Right kidney (tissue), 1 donor: ENCODE results near the gene NUB1.

Experiments used
- DNase-seq: peaks from one replicate; pipeline ENCODE4 v3.0.0-alpha.2; 2016

Gene NUB1

GRCh38 chr7:151405588-151405987, 64.0 kb downstream of the NUB1 start:
- DNase-seq: no peak

GRCh38 chr7:151406051-151406875, 64.7 kb downstream of the NUB1 start:
- DNase-seq: no peak

- DNase-seq: no peak
Measured at GRCh38 chr7:151406886-151407583, 65.4 kb downstream of the NUB1 start.

- no peak for DNase-seq
Measured at GRCh38 chr7:151408498-151408838, 66.9 kb downstream of the NUB1 start.

GRCh38 chr7:151408839-151409666, 67.4 kb downstream of the NUB1 start:
- peak; percentile 79 for DNase-seq

GRCh38 chr7:151409667-151410404, 68.2 kb downstream of the NUB1 start, which contains the start of gene WDR86:
Gene WDR86 (minus strand): TSS chr7:151410038. CDS start chr7:151409589, 449 bp downstream.
- DNase-seq: peak; percentile 79

- peak; percentile 89 for DNase-seq
Measured at GRCh38 chr7:151410405-151411390, 69.1 kb downstream of the NUB1 start.

GRCh38 chr7:151411551-151411950, 69.9 kb downstream of the NUB1 start:
- no peak for DNase-seq

GRCh38 chr7:151412318-151412717, 70.7 kb downstream of the NUB1 start:
- DNase-seq: no peak

GRCh38 chr7:151413241-151413640, 71.6 kb downstream of the NUB1 start:
- DNase-seq: no peak

- DNase-seq: no peak
Measured at GRCh38 chr7:151415375-151416105, 73.9 kb downstream of the NUB1 start.

GRCh38 chr7:151416112-151416940, 74.7 kb downstream of the NUB1 start:
- DNase-seq: no peak

GRCh38 chr7:151416941-151417315, 75.3 kb downstream of the NUB1 start:
- peak; percentile 38 for DNase-seq

- DNase-seq: no peak
Measured at GRCh38 chr7:151420144-151420543, 78.5 kb downstream of the NUB1 start.

GRCh38 chr7:151422212-151422611, 80.6 kb downstream of the NUB1 start:
- no peak for DNase-seq

GRCh38 chr7:151423226-151423625, 81.6 kb downstream of the NUB1 start:
- no peak for DNase-seq

GRCh38 chr7:151423936-151424335, 82.3 kb downstream of the NUB1 start:
- no peak for DNase-seq

GRCh38 chr7:151424799-151425198, 83.2 kb downstream of the NUB1 start:
- no peak for DNase-seq
